HEK293T (cell line): ENCODE results near the gene IL6R.

Experiments used
- BHLHE40 ChIP-seq: fragments of 450-650 bp; IDR thresholded peaks from 2 replicates; pipeline ENCODE4 v1.6.1; 2016; ENCODE audit warnings: mild to moderate bottlenecking, moderate library complexity, borderline replicate concordance
- CTBP1 ChIP-seq: fragments of 450-650 bp; IDR thresholded peaks from 2 replicates; pipeline ENCODE4 v1.6.1; 2016; ENCODE audit warnings: borderline replicate concordance
- ELF4 ChIP-seq: fragments of 450-650 bp; IDR thresholded peaks from 2 replicates; pipeline ENCODE4 v1.6.1; 2017; ENCODE audit warnings: antibody characterized with exemption
- FOXA1 ChIP-seq: fragments of 450-650 bp; IDR thresholded peaks from 2 replicates; pipeline ENCODE4 v1.6.1; 2016; ENCODE audit warnings: mild to moderate bottlenecking
- FOXM1 ChIP-seq: fragments of 450-650 bp; IDR thresholded peaks from 2 replicates; pipeline ENCODE4 v1.6.1; 2017; ENCODE audit warnings: mild to moderate bottlenecking, borderline replicate concordance
- L3MBTL2 ChIP-seq: fragments of 450-650 bp; conservative IDR thresholded peaks from 2 replicates; pipeline ENCODE4 v1.6.1; 2016; ENCODE audit warnings: mild to moderate bottlenecking
- LEF1 ChIP-seq: fragments of 450-650 bp; IDR thresholded peaks from 2 replicates; pipeline ENCODE4 v1.6.1; 2017; ENCODE audit warnings: mild to moderate bottlenecking, borderline replicate concordance
- PKNOX1 ChIP-seq: fragments of 450-650 bp; IDR thresholded peaks from 2 replicates; pipeline ENCODE4 v1.6.1; 2016
- SUZ12 ChIP-seq: fragments of 450-650 bp; IDR thresholded peaks from 2 replicates; pipeline ENCODE4 v1.6.1; 2016; ENCODE audit warnings: mild to moderate bottlenecking
- ZNF384 ChIP-seq: fragments of 450-650 bp; IDR thresholded peaks from 2 replicates; pipeline ENCODE4 v1.6.1; 2016

GRCh38 chr1:154414606-154415005 lies 9.5 kb downstream of the IL6R start:
- TF ChIP-seq FOXM1 (no peak), BHLHE40 (no peak), SUZ12 (no peak), FOXA1 (no peak), L3MBTL2 (no peak), LEF1 (no peak), PKNOX1 (no peak), ELF4 (no peak), ZNF384 (no peak), CTBP1 (no peak)
